K562 (cell line): ENCODE results near the gene PPP1CA. TPM values are rescaled to one million over a fixed set of nuclear protein-coding genes. Genes with fewer than 3 reads are reported as not detected.

ENCODE experiments used
- ASH1L ChIP-seq: fragments of 450-650 bp; IDR thresholded peaks from 2 replicates; pipeline ENCODE4 v1.6.1; 2018; ENCODE audit warnings: borderline replicate concordance, mild to moderate bottlenecking, low read depth; ENCODE audit not compliant: partially characterized antibody
- CBFA2T3 ChIP-seq: fragments of 450-650 bp; IDR thresholded peaks from 2 replicates; pipeline ENCODE4 v1.6.1; 2017
- HNRNPH1 ChIP-seq: fragments of 200-400 bp; formaldehyde crosslinking; optimal IDR thresholded peaks from 2 replicates; pipeline ENCODE3; 2017; ENCODE audit warnings: low read depth, mild to moderate bottlenecking, low read length, moderate library complexity
- MYBL2 ChIP-seq, 2 experiments: fragments of 450-650 bp in 1 of 2; sonication (generic) in 1 of 2; formaldehyde crosslinking in 1 of 2; IDR thresholded peaks; 2 replicates each; pipeline versions ENCODE4 v1.6.1 to v1.8.1; 2017 to 2022; ENCODE audit warnings: borderline replicate concordance in 1 of 2, inconsistent platforms in 1 of 2, low read depth in 1 of 2, mild to moderate bottlenecking in 1 of 2, missing genetic modification reagents in 1 of 2, moderate library complexity in 1 of 2
- PHB2 ChIP-seq: fragments of 450-650 bp; IDR thresholded peaks from 2 replicates; pipeline ENCODE4 v1.6.1; 2017; ENCODE audit warnings: low read depth
- RBFOX2 ChIP-seq: fragments of 200-400 bp; formaldehyde crosslinking; IDR thresholded peaks from 2 replicates; pipeline ENCODE4 v1.6.1; 2017; ENCODE audit warnings: low read depth, mild to moderate bottlenecking, low read length, moderate library complexity
- RBM25 ChIP-seq: fragments of 200-400 bp; formaldehyde crosslinking; IDR thresholded peaks from 2 replicates; pipeline ENCODE4 v1.6.1; 2018; ENCODE audit warnings: low read length, low read depth, moderate library complexity; ENCODE audit not compliant: severe bottlenecking
- SRSF1 ChIP-seq: fragments of 200-400 bp; formaldehyde crosslinking; IDR thresholded peaks from 2 replicates; pipeline ENCODE4 v1.6.1; 2017; ENCODE audit warnings: mild to moderate bottlenecking, low read depth, low read length, moderate library complexity
- U2AF1 ChIP-seq: fragments of 200-400 bp; formaldehyde crosslinking; optimal IDR thresholded peaks from 2 replicates; pipeline ENCODE3; 2017; ENCODE audit warnings: mild to moderate bottlenecking, low read depth, low read length, moderate library complexity
- ZNF3 ChIP-seq: fragments of 250-450 bp; sonication (Bioruptor Pico); IDR thresholded peaks from 2 replicates; pipeline ENCODE4 v1.5.0; 2021; ENCODE audit warnings: mild to moderate bottlenecking, moderate library complexity
- ZNF354B ChIP-seq: fragments of 250-450 bp; sonication (Bioruptor Pico); IDR thresholded peaks from 2 replicates; pipeline ENCODE4 v1.4.0; 2020
- ZNF830 ChIP-seq: fragments of 250-450 bp; sonication (Bioruptor Pico); IDR thresholded peaks from 2 replicates; pipeline ENCODE4 v1.5.0; 2021; ENCODE audit warnings: mild to moderate bottlenecking
- polyA plus RNA-seq, 8 experiments: library from polyadenylated mRNA; depleted of rRNA in 4 of 8; stranded (reverse) in 5 of 8; unstranded in 3 of 8; fragments of >200 nt; fragmentation: Nextera tagmentation in 2 of 8; fragmentation: Illumina TruSeq in 1 of 8; extraction: Ambion mirVana in 2 of 8; extraction: Trizol in 1 of 8; gene quantifications; 2 replicates each; pipeline versions ENCODE4 v1.2.1 to v1.2.3, GENCODE V29; 2011 to 2014; ENCODE audit warnings: inconsistent platforms in 1 of 8, missing spikeins in 1 of 8
- total RNA-seq, 7 experiments: library from RNA; depleted of rRNA in 6 of 7; stranded (reverse); fragments of >200 nt in 6 of 7; fragmentation: Illumina TruSeq in 2 of 7; extraction: Trizol in 2 of 7; gene quantifications; 2 replicates each; pipeline versions ENCODE4 v1.2.1 to v1.2.3, GENCODE V29; 2011 to 2021; ENCODE audit warnings: low replicate concordance in 1 of 7
- TF ChIP-seq, protein P1 (sequence below), 2 experiments: fragments of 450-650 bp; IDR thresholded peaks; 2 replicates each; pipeline ENCODE4 v1.6.1; 2016
- TF ChIP-seq, protein P2 (sequence below): fragments of 450-650 bp; formaldehyde crosslinking; IDR thresholded peaks from 2 replicates; pipeline ENCODE4 v1.4.0; 2020; ENCODE audit warnings: mild to moderate bottlenecking, moderate library complexity
- TF ChIP-seq, protein P3 (sequence below): fragments of 250-450 bp; sonication (Bioruptor Pico); IDR thresholded peaks from 2 replicates; pipeline ENCODE4 v1.4.0; 2020; ENCODE audit warnings: mild to moderate bottlenecking, moderate library complexity, borderline replicate concordance
- TF ChIP-seq, protein P4 (sequence below): fragments of 250-450 bp; sonication (Bioruptor Pico); IDR thresholded peaks from 2 replicates; pipeline ENCODE4 v1.8.0; 2021; ENCODE audit warnings: mild to moderate bottlenecking, moderate library complexity
- TF ChIP-seq, protein P5 (sequence below), 2 experiments: fragments of 450-650 bp in 1 of 2; sonication (generic) in 1 of 2; formaldehyde crosslinking in 1 of 2; IDR thresholded peaks in 1 of 2; conservative IDR thresholded peaks in 1 of 2; 2 replicates each; pipeline versions ENCODE4 v1.6.1 to v1.8.1; 2016 to 2023; ENCODE audit warnings: mild to moderate bottlenecking in 2 of 2, moderate library complexity in 2 of 2, inconsistent platforms in 1 of 2, missing genetic modification reagents in 1 of 2

PPP1CA gene
- total and polyA plus RNA-seq, 9 of the 15 experiments (the other 6 are each of a cell fraction or from before 2014, with no cell fraction given): 18.2 to 242 (median 188) TPM

DNA sequence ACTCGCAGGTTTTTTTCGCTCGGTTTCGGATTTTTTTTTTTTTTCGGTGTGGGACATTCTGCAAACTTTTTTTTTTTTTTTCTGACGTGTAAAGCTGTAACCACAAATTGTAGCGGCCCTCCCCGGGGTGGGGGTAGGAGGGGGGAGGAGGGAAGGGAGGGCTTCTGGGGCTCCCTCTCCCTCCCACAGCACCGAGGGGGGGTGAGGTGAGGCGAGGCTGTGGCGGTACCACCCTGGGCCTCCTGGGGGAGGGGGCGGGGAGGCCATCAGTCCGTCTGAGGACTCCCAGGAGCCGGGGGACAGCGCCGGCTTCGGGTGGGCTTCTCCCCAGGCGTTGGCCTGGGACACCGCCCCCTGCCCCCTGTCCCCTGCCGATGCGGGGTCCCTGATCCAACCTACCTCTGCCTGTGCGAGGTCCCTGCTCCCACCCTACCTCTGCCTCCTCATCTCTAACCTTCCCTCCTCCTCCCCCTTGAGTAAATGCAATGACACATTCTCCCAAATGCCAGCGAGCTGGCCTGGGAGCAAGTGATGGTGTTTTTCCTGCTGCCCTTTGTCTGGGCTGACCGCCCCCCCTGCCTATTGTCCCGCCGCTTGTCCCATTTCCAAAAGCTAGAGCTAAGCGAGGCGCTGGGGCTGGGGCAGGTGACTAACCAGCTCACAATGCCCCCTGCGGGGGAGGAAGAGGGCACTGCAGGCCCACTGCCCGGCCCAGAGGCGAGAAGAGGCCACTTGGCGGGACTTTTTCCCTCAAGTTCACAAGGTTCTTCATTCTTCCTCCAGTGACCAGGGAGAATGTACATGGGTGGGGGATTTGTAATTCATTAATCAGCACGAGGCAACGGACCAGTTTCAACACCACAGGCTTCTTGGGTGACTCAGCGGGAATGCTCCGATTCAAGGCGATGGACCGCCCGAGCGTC, 27.7 kb downstream of the PPP1CA start (continued):
- TF ChIP-seq ZNF830 (CRISPR knock-in tag): no peak
- peak; percentile 49 for TF ChIP-seq RBFOX2
- no peak for TF ChIP-seq SRSF1
- no peak for TF ChIP-seq HNRNPH1
- no peak for TF ChIP-seq ASH1L
- TF ChIP-seq, protein P1, sequence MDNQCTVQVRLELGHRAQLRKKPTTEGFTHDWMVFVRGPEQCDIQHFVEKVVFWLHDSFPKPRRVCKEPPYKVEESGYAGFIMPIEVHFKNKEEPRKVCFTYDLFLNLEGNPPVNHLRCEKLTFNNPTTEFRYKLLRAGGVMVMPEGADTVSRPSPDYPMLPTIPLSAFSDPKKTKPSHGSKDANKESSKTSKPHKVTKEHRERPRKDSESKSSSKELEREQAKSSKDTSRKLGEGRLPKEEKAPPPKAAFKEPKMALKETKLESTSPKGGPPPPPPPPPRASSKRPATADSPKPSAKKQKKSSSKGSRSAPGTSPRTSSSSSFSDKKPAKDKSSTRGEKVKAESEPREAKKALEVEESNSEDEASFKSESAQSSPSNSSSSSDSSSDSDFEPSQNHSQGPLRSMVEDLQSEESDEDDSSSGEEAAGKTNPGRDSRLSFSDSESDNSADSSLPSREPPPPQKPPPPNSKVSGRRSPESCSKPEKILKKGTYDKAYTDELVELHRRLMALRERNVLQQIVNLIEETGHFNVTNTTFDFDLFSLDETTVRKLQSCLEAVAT (IDR thresholded peaks at IDR 0.05): peak in 1 of 2 experiments; percentile 31; a peak in 2 of 4 replicates
- TF ChIP-seq, protein P2, sequence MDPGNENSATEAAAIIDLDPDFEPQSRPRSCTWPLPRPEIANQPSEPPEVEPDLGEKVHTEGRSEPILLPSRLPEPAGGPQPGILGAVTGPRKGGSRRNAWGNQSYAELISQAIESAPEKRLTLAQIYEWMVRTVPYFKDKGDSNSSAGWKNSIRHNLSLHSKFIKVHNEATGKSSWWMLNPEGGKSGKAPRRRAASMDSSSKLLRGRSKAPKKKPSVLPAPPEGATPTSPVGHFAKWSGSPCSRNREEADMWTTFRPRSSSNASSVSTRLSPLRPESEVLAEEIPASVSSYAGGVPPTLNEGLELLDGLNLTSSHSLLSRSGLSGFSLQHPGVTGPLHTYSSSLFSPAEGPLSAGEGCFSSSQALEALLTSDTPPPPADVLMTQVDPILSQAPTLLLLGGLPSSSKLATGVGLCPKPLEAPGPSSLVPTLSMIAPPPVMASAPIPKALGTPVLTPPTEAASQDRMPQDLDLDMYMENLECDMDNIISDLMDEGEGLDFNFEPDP (CRISPR knock-in tag): no peak
- TF ChIP-seq CBFA2T3: no peak
- no peak for TF ChIP-seq RBM25
- TF ChIP-seq, protein P3, sequence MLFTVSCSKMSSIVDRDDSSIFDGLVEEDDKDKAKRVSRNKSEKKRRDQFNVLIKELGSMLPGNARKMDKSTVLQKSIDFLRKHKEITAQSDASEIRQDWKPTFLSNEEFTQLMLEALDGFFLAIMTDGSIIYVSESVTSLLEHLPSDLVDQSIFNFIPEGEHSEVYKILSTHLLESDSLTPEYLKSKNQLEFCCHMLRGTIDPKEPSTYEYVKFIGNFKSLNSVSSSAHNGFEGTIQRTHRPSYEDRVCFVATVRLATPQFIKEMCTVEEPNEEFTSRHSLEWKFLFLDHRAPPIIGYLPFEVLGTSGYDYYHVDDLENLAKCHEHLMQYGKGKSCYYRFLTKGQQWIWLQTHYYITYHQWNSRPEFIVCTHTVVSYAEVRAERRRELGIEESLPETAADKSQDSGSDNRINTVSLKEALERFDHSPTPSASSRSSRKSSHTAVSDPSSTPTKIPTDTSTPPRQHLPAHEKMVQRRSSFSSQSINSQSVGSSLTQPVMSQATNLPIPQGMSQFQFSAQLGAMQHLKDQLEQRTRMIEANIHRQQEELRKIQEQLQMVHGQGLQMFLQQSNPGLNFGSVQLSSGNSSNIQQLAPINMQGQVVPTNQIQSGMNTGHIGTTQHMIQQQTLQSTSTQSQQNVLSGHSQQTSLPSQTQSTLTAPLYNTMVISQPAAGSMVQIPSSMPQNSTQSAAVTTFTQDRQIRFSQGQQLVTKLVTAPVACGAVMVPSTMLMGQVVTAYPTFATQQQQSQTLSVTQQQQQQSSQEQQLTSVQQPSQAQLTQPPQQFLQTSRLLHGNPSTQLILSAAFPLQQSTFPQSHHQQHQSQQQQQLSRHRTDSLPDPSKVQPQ (CRISPR knock-in tag): no peak
- TF ChIP-seq, protein P4, sequence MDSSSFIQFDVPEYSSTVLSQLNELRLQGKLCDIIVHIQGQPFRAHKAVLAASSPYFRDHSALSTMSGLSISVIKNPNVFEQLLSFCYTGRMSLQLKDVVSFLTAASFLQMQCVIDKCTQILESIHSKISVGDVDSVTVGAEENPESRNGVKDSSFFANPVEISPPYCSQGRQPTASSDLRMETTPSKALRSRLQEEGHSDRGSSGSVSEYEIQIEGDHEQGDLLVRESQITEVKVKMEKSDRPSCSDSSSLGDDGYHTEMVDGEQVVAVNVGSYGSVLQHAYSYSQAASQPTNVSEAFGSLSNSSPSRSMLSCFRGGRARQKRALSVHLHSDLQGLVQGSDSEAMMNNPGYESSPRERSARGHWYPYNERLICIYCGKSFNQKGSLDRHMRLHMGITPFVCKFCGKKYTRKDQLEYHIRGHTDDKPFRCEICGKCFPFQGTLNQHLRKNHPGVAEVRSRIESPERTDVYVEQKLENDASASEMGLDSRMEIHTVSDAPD: no peak
- no peak; the same call in 1 of the 2 replicates for TF ChIP-seq PHB2
- TF ChIP-seq ZNF3 (CRISPR knock-in tag): no peak
- TF ChIP-seq ZNF354B: no peak
- TF ChIP-seq U2AF1: no peak
- TF ChIP-seq, protein P5, sequence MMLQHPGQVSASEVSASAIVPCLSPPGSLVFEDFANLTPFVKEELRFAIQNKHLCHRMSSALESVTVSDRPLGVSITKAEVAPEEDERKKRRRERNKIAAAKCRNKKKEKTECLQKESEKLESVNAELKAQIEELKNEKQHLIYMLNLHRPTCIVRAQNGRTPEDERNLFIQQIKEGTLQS (IDR thresholded peaks at IDR 0.05): peak; percentile 65
- TF ChIP-seq, protein P5 (CRISPR knock-in tag; conservative IDR thresholded peaks at IDR 0.05): no peak
- TF ChIP-seq MYBL2 (IDR thresholded peaks at IDR 0.05; ENCODE audit: low read depth): no peak
- TF ChIP-seq MYBL2 (CRISPR knock-in tag; IDR thresholded peaks at IDR 0.05; ENCODE audit: borderline replicate concordance): no peak
